Right renal pelvis (tissue), 4 donors: ENCODE results near the gene CCDC27. TPM values are rescaled to one million over a fixed set of nuclear protein-coding genes. Genes with fewer than 3 reads are reported as not detected.

Experiments
- DNase-seq, 4 donors: peaks; one replicate each; pipeline ENCODE4 v3.0.0-alpha.2; 2013; ENCODE audit warnings: low read depth in 4 of 4, low spot score in 3 of 4, missing footprints in 1 of 4
- polyA plus RNA-seq, 4 donors: library from polyadenylated mRNA; unstranded; fragments of 120-200 nt; gene quantifications; one replicate each; pipeline ENCODE4 v1.2.1, GENCODE V29; 2013; ENCODE audit not compliant: insufficient read length in 4 of 4

The CCDC27 gene
- polyA plus RNA-seq, 4 donors, result 0.20 to 0.22 (median 0.21) TPM

DNA sequence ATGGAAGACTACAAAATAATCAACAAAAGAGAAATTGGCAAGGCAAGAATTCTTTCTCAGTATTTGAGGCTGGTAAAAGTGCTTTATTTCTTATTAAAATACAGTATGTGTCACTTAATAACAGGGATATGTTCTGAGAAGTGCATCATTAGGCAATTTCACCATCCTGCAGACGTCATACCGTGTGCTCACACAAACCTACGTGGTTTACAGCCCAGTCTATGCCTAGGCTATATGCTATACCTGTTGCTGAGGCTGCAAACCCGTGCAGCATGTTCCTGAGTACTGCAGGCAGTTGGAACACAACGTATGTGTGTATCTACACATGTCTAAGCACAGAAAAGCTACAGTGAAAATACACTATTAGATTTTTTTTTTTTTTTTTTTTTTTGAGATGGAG is 2.7 kb upstream of the CCDC27 start:
- no peak for DNase-seq

GRCh38 chr1:3750741-3751140 is 1.5 kb upstream of the CCDC27 start:
- DNase-seq, result no peak

GRCh38 chr1:3753656-3754454 is 1.6 kb downstream of the CCDC27 start:
- DNase-seq, result no peak

DNA sequence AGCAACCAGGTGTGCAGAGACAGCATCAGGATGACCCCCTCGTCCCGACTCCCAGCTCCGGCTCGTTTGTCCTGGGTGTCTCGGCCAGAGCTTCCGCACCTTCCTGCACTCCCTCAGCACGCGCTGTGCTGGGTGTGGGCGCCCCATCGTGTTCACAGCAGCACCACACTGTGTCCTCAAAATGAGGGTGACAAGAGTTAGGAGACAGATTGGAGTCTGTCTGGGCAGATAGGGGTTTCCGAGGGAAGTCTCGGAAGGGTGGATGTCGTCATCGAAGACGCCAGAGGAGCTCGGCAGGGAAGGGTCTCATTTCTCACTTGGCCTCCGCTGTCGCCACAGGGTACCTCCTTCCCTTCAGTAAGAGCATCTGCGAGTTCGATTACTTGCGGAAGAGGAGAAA is 4.1 kb downstream of the CCDC27 start:
- DNase-seq, result no peak

- DNase-seq, result no peak
Measured at GRCh38 chr1:3759164-3759563, 6.9 kb downstream of the CCDC27 start.

GRCh38 chr1:3759796-3760195 is 7.5 kb downstream of the CCDC27 start:
- DNase-seq, result no peak

GRCh38 chr1:3761296-3762010 is 9.2 kb downstream of the CCDC27 start:
- no peak for DNase-seq

DNA sequence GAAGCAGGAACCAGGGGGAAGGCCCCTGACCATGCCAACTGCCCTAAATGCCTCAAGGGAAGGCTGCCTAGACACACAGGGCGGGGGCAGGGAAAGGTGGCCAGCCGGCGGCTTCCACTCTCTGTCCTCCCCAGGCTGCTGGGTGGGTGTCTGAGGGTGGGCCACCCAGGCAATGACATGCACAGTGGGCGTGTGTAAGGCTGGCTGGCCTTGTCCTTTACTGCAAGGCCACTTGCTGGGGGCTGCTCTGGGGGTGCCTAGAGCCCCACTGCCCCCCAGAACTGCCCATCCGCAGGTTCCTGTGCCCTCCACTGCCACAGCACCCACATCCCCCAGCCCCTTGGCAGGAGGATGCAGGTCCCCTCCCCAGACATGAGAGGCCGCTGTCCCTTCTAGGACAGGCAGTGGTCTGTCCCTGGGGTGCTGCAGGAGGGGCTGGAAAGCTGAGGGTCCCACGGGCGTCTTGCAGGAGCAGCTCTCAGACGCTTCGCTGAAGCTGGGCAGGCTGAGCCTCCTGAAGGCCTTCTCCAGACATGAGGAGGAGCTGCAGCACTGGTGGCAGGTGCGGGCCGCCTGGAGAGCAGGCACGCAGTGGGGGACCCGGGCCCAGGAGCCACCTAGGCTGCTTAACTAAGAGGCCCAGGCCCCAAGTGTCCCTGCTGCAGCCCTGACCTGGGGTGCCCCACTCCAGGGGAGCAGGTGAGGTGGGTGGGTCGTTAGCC is 10.1 kb downstream of the CCDC27 start:
- DNase-seq, result no peak

- DNase-seq, result no peak
Measured at GRCh38 chr1:3762873-3763228, 10.6 kb downstream of the CCDC27 start.

DNA sequence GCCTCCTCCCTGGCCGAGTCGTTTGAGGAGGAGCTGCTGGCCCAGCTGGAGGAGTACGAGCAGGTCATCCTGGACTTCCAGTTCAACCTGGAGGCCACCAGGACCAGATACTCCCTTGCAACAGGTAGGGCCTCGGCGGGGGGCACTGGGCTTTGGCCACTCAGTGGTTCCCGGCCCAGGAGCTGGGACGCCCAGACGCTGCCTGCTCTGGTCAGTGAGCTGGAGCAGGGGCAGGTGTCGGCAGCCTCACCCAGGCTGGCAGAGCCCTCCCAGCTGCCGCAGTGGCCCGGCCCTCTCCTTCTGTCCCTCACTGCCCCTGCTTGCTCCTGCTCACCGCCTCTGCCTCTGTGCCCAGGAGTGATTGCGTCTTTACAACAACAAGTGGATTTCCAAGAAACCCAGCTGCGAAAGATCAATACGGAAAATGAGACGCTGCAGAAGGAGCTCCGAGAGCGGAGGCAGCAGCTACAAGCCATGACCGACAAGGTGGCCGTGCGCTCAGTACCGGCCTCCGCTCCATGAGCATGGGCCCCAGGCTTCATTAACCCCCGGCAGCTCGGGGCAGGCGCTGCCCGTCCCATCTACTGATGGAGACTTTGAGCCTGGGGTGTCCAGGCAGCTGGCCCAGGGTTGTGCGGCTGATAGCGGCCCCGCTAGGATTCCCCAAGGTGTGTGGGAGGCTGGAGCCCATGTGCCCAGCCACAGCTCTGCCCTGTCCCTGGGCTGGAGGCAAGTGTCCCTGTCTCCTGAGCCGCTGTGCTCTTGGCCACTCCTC is 11.3 kb downstream of the CCDC27 start:
- DNase-seq, result no peak

DNA sequence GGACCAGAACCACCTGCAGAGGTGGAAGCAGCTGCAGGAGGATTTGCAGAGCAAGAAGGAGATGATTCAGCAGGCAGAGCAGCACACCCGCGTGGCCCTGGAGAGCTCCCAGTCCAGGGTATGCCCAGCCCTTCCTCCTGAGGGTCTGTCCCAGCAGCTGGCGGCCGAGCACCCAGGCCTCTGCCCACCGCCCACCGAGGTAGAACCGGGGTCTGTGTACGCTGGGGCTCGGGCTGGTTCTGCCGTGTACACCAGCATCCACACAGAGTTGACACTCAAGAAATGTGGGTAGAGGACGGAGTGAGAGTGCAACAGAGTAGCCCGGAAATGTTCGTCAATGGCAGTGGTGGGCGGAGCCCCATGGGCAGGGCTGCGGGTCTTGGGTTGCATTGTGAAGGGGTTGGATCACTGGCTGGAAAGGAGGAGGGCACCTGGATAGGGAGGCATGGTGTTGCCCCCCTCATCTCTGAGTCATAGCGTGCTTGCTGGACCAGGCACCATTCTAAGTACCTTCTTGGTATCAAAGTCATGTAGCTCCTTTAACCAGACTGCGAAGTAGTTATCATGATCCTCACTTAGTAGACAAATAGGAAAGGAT is 15.2 kb downstream of the CCDC27 start:
- DNase-seq, result no peak

GRCh38 chr1:3768811-3769390 is 16.7 kb downstream of the CCDC27 start:
- DNase-seq, result no peak

DNA sequence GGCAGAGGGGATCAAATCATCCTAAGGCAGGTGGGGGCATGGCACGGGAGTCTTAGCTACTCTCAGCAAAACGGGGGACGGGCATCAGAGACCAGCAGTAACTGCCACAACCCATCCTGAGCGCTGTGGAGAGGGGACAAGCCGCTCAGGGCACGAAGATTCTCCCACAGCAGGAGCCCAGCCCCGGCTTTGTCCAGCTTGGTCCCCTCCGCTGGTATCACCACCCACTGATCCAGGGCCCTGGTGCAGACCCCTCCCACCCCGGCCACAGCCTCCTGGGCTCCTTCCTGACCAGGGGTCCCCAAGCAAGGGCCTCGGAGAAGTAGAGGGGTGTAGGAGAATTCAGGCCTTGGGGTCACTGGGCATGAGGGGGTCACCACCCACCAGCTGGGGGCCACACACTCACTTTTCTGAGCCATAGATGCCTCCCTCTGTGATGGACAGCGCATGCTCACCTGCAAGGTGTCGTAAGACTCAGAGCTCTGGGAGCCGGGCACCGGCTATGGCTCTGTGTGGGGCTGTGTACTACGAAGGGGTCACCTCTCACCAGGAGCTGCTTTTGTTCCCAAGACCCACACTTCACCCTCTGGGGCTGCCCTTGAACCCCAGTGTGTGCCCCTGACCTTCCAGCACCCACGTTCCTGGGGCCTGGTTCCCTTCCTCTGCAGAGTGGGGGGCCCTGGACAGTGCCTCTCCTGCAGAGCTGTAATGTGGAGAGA is 18.0 kb downstream of the CCDC27 start:
- no peak for DNase-seq

GRCh38 chr1:3771108-3772026 is 19.1 kb downstream of the CCDC27 start:
- DNase-seq, result no peak

- peak; percentile 64 to 73 (median 70) for DNase-seq
Measured at GRCh38 chr1:3772027-3772714, 19.9 kb downstream of the CCDC27 start.

DNA sequence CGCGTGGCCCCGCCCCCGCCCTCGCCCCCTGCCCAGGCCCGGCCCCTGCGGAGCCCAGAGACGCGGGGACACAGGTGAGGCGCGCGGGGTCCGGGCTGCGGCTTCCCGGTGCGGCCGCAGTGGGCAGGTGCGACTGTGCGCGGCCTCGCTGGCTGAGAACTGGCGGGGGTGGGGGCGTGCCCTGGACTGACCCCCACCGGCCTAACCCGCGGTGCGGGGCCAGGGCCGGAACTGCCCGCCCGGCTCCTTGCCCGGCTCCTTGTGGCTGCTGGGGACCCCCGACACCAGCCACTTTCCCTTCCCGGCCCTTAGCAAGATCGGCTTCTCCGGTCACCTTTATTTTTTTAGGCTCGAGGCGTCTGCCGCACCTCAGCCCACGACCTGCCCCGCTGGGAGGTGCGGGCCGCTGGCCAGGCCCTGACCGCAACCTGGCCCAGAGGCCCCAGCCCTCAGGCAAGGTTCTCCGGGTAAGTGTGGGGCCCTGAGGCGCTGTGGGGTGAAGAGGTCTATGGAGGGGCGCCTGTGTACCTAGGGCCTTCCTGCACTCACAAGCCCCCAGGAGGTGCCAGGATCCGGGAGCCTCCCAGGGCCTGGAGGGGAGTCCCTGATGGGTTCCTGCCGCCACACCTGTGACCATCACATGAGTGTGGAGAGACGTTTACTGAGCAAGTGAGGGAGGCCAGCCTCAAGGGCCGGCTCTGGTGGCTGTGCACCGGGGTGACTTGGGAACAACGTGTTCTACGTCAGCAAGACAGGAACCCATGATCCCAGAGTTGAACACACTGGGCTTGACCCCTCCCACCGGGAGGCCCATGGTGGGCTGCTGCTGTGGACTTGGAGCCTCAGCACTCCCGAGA is 20.7 kb downstream of the CCDC27 start, which contains the start of gene SMIM1:
TSS of gene SMIM1 (plus strand) at position 35 of the 857 bp plus-strand sequence. CDS start 2,625 bp downstream, outside the sequence.
- DNase-seq, result no peak
